ENCODE results near the gene CYP26B1.

Gene CYP26B1

DNA sequence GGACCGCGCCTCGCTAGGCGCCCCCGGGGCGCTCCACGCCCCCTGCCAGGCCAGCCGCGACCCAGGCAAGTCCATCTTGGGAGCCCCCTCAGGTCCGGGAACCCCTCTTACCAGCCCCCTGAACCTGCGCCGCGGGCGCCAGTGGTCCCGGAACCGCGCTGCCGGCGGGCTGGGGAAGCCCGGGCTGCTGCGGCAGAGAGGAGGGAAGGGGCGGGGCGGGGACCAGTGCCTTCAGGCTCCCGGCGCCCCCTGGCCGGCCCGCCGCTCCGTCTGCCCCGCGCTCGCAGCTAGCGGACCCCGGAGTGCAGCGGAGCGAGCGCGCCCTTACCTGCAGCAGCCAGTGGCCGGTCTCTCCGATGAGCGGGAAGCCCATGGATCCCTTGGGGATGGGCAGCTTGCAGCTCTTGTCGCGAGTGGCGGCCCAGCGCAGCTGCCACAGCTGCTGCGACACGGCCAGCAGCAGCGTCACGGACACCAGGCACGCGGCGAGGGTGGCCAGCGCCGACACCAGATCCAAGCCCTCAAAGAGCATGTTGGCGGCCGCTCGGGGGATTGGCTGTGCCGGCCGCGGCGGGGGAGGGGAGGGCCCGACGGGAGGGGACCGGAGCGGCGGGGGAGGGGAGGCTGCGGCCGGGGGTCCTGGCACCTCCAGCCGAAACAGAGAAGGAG lies at the start of gene CYP26B1:
Gene CYP26B1, minus strand, starts transcription at position 560 of the 669 bp plus-strand sequence. Its CDS starts 28 bp downstream, at position 532.
- no peak for DNase-seq (ENCODE audit: low read depth)

- no peak for DNase-seq (ENCODE audit: low read depth)
Measured at GRCh38 chr2:72193723-72194122, 46.1 kb upstream of the CYP26B1 start.

DNA sequence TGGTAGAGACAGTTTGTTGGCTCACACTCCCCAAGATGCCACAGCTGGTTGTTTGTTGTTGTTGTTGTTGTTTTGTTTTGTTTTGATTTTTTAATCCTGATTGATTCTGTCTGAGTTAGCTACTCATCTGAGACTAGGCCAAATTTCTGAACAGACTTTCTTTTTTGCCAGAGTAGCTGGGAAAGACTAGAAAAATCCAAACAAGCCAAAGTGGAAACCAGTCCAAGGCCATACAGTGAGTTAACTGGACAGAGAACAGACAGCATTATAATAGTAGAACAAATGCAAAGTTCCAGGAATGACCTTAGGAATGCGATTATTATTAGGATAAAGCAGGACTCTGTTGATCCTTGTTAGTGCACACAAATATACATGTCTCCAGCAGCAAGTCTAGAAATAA lies 43.8 kb upstream of the CYP26B1 start:
- no peak for DNase-seq (ENCODE audit: low read depth)

DNA sequence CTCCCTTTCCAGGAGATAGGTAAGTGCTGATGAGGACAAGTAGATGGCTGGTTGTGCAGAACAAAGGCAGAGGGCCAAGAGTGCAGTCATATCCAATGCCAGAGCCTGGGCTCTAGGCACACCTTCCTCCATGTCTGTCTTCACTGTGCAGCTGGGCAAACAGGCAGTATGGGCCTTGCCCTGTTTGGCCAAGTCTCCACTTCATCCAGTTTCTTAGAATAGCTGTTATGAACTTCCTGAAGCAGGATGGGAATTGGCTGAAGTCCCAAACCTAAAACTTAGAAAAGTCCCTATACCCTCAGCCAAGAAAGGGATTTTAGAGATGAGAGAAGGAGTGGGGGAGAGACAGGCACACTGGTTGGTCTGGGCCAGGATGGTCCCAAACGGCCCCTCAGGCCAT lies 37.5 kb upstream of the CYP26B1 start:
- DNase-seq (ENCODE audit: low read depth), result no peak

DNA sequence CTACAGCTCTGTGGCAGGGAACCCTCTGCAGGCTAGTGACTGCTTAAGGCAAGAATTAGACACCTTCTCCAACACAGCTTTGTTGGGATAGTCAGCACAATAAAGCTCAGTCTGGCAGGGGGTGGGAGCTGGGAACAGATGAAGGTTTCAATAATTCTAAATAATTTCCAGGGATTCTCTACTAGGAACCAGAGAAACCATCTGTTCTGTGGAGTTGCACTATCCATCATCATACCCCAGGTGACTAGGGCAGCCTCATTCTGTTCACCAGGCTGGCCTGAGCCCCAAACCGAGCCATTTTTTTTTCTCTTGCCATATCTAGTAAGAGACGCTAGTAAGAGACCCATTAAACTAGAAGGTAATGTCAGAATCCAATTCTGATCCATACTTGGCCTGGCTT lies 35.8 kb upstream of the CYP26B1 start:
- DNase-seq (ENCODE audit: low read depth), result no peak

- no peak for DNase-seq (ENCODE audit: low read depth)
Measured at GRCh38 chr2:72183016-72183415, 35.4 kb upstream of the CYP26B1 start.

- DNase-seq (ENCODE audit: low read depth), result no peak
Measured at GRCh38 chr2:72182547-72182946, 34.9 kb upstream of the CYP26B1 start.

DNA sequence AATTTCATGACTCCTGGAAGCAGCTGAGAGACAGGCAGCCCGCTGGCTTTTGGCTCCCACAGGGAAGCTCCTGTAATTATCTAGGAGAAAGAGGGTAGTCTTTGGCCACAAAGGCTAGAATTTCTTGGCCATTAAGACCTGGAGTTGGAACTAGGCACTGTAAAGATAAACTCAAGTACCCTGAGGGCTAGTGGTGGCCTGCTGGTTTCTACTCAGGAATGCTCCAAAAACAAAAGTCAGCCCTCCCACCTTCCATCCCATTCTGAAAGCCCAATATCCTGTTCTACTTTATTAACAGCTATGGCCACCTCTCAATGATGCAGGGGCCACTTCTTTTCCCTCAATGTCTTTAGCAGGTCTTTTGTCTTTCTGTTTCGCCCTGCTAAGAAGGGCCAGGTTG lies 34.0 kb upstream of the CYP26B1 start:
- DNase-seq (ENCODE audit: low read depth), result no peak

DNA sequence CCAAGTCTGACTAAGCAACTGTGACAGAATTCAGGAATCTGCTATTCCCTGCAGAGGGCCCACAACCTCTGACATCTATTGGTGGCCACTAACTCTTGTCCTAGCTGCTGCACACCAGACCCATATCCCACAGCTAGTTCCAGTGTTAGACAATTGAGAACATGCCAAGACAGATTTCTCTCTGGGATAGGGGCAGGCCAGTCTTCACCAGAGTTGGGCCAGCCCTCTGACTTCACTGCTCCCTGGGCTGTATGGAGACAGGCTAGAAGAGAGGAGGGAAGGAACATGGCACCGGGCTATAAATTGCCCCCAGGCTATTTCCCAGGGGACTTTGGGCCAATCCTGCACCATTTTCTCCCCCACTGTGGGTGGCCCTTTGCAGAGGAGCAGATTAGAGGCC lies 32.7 kb upstream of the CYP26B1 start:
- no peak for DNase-seq (ENCODE audit: low read depth)

DNA sequence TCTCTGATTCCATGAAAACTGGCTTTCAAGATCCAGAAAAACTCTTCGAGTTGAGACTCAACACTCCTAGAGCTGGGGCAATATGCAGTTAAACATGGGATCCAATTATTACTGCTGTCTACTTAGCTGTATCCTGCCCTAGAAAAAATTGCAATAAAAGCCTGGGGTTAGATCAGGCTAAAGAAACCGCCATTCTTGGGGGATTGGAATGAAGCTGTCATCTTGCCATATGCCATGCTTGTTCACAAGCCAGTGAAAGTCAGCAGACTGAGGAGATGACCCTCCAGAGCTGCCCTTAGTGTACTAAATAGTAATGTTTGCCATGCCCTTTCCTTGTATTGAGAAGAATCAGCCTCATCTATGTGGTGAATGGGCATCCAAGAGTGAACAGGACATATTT lies 30.9 kb upstream of the CYP26B1 start:
- DNase-seq (ENCODE audit: low read depth), result no peak

GRCh38 chr2:72176281-72176680 lies 28.6 kb upstream of the CYP26B1 start:
- no peak for DNase-seq (ENCODE audit: low read depth)

DNA sequence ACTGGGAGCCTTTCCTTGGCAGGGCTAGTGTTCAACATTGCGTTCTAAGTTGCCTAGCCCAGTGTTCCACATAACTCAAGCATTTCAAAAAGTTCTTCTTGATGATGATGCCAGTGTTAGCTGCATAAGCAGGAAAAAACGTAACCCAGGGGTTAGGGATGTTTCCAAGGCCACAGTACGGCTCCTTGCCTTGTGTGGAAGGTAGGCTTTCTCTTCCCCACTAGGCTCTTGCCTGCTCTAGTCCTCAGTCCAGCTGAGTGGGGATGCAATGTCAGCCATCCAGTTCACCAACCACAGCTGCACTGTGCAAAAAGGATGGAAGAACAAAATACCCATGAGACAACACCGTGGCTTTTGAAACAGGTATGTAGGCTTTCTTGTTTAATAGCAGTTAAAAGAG lies 28.0 kb upstream of the CYP26B1 start:
- no peak for DNase-seq (ENCODE audit: low read depth)

- no peak for DNase-seq (ENCODE audit: low read depth)
Measured at GRCh38 chr2:72173640-72174321, 26.1 kb upstream of the CYP26B1 start.

- DNase-seq (ENCODE audit: low read depth), result no peak
Measured at GRCh38 chr2:72172478-72172877, 24.8 kb upstream of the CYP26B1 start.

GRCh38 chr2:72166279-72166678 lies 18.6 kb upstream of the CYP26B1 start:
- no peak for DNase-seq (ENCODE audit: low read depth)

DNA sequence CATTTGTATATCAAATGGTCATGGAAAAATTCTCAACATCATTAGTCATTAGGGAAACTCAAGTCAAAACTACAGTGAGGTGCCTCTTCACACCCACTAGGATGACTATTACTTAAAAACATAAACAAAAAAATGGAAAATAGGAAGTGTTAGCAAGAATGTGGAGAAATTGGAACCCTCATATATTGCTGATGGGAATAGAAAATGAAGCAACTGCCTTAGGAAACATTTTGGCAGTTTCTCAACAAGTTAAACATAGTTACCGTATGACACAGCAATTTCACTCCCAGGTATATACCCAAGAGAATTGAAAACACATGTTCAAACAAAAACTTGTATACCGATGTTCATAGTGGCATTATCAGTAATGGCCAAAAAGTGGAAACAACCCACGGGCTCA lies 18.1 kb upstream of the CYP26B1 start:
- no peak for DNase-seq (ENCODE audit: low read depth)

GRCh38 chr2:72162574-72162973 lies 14.9 kb upstream of the CYP26B1 start:
- DNase-seq (ENCODE audit: low read depth), result no peak

- no peak for DNase-seq (ENCODE audit: low read depth)
Measured at GRCh38 chr2:72159211-72159993, 11.7 kb upstream of the CYP26B1 start.

DNA sequence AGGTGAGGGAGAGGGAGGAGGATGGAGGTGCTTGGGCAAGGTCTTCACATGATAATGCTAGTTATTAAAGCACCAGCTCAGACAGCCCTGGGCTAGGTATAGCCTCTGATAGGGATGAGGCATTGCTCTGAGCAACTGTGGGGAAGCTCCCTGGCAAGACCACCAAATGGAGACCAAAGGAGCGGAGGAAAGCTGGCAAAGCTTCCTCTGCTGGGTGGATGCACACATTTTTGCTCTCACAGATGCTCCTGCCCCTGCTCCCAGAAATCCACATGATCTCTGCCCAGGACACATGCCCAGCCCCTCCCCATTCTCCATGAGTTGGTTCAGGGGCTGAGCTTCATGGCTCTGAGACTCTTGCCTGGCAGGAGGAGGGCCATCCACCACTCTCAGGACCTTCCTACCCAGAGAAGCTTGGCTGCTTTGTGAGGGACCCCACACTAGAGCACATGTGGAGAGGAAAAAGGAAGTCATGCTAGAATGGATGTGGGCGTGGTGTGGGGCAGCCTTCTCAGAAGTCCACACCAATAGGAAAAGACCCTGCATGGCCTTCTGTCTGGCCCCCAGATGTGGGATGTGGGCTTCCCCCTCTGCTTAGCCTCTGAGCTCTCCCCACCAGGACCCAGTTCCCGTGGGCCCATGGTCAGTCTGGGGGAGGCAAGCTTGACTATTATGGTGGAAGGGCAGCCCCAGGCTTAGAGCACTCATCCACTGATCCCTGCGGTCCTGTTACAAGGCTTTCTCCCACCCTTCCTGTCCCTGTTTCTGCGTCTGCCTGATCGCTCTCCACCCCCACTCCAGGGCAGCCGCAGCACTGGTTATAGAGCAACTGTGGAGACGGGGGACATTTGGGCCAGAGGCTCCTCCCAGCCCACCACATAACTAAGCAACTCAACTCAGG lies 10.5 kb upstream of the CYP26B1 start:
- DNase-seq (ENCODE audit: low read depth), result no peak

DNA sequence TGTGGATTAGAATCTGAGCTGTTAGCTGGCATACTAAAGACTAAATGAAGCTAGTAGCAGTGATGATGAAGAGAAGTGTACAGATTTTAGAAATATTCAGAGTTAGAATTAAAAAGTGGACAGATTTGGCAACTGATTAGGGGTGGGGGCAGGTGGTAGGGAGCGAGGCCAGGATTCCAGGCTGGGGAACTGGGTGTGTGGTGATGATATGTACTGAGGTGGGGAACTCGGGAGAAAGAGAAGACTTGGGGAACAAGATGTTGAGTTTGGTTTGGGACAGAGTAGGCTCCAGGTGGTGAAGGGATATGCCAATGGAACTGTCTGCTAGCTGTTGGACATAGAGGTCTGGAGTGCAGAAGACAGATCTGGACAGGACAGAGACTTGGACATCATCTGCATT lies 9.2 kb upstream of the CYP26B1 start:
- no peak for DNase-seq (ENCODE audit: low read depth)

DNA sequence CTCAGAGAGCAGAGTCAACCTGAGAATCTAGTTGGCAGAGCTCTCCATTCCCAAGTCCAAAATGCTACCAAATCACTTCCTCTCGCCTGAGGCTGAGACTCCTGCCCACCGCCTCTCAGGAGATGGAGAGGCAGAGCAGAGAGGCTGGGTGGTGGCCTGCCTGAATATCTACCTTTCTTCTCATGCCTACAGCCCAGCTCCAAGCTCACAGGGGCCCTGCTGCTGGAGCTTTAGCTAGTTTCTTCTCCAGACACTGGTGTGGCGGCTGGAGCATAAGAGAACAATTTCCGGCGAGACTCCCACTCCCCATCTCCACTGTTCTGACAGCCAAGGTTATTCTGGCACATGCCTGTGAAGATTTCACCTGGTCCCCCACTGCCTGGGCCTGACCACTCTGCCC lies 8.1 kb upstream of the CYP26B1 start:
- no peak for DNase-seq (ENCODE audit: low read depth)

DNA sequence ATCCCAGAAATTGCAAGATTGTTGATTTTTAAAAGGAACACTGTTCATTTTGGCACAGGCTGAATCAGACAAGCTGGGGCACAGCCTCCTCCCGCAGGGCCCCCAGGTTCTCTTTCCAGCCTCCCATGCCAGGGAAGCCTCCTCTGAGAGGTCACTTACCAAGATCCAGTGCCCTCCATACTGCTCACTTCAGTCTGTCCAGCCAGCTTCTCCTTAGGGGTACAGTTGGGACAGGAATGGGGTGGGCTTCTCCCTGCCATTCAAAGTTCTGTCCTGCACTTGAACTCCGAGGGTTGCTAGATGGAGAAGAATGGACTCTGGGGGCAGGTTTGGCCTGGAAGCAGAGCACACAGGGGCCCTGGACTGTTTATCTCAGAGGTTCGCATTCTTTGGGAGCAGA lies 7.5 kb upstream of the CYP26B1 start:
- no peak for DNase-seq (ENCODE audit: low read depth)
